ENCODE results near the gene EPHB2.

GRCh38 chr1:22796642-22797041 lies 86.0 kb downstream of the EPHB2 start:
- TF ChIP-seq, protein P1, sequence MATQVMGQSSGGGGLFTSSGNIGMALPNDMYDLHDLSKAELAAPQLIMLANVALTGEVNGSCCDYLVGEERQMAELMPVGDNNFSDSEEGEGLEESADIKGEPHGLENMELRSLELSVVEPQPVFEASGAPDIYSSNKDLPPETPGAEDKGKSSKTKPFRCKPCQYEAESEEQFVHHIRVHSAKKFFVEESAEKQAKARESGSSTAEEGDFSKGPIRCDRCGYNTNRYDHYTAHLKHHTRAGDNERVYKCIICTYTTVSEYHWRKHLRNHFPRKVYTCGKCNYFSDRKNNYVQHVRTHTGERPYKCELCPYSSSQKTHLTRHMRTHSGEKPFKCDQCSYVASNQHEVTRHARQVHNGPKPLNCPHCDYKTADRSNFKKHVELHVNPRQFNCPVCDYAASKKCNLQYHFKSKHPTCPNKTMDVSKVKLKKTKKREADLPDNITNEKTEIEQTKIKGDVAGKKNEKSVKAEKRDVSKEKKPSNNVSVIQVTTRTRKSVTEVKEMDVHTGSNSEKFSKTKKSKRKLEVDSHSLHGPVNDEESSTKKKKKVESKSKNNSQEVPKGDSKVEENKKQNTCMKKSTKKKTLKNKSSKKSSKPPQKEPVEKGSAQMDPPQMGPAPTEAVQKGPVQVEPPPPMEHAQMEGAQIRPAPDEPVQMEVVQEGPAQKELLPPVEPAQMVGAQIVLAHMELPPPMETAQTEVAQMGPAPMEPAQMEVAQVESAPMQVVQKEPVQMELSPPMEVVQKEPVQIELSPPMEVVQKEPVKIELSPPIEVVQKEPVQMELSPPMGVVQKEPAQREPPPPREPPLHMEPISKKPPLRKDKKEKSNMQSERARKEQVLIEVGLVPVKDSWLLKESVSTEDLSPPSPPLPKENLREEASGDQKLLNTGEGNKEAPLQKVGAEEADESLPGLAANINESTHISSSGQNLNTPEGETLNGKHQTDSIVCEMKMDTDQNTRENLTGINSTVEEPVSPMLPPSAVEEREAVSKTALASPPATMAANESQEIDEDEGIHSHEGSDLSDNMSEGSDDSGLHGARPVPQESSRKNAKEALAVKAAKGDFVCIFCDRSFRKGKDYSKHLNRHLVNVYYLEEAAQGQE (IDR thresholded peaks at IDR 0.05; ENCODE audit: insufficient read depth in 1 of 2, low read depth in 2 of 2, low read length in 2 of 2) = no peak
- no peak for TF ChIP-seq POLR2AphosphoS5 (IDR thresholded peaks at IDR 0.05; ENCODE audit: low read depth, low read length)

Data from PFSK-1 (cell line).